HS-5 (cell line): ENCODE results near the gene TRIM31.

Experiments used
- DNase-seq: peaks from one replicate; pipeline ENCODE4 v3.0.0-alpha.2; 2012; ENCODE audit warnings: low read depth

The TRIM31 gene

GRCh38 chr6:30113841-30114240 is 951 bp upstream of the TRIM31 start:
- DNase-seq = no peak

DNA sequence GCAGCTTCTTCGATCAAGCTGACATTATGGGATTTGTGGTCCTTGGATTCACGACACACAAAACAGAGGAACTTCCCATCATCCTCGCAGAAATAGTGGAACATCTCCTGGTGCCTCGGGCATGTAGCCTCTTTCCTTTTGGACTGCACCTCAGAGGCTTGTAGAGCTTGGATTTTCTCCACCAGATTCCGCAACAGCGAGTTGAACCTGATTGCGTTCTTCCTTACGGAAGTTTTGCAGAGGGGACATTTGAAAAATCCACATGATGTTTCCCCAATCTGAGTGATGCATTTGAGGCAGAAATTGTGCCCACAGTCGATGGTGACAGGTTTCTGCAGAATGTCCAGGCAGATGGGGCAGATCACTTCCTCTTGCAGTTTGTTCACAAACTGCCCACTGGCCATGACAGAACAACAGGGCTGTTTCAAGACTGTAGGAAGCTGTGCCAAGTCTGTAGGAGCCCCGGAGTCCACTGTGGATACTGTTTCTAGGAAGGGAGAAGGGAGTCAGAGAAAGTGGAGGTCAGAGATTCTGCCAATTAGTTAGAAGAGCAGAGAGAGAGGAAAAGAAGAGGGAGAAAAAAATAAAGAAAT is 392 bp downstream of the TRIM31 start:
- DNase-seq = no peak

- DNase-seq = no peak
Measured at GRCh38 chr6:30111266-30111856, 1.5 kb downstream of the TRIM31 start.

GRCh38 chr6:30104661-30105060 is 8.2 kb downstream of the TRIM31 start:
- DNase-seq = no peak

- DNase-seq = no peak
Measured at GRCh38 chr6:30103872-30104179, 9.1 kb downstream of the TRIM31 start.

- DNase-seq = peak; percentile 71
Measured at GRCh38 chr6:30102970-30103871, 9.7 kb downstream of the TRIM31 start.

DNA sequence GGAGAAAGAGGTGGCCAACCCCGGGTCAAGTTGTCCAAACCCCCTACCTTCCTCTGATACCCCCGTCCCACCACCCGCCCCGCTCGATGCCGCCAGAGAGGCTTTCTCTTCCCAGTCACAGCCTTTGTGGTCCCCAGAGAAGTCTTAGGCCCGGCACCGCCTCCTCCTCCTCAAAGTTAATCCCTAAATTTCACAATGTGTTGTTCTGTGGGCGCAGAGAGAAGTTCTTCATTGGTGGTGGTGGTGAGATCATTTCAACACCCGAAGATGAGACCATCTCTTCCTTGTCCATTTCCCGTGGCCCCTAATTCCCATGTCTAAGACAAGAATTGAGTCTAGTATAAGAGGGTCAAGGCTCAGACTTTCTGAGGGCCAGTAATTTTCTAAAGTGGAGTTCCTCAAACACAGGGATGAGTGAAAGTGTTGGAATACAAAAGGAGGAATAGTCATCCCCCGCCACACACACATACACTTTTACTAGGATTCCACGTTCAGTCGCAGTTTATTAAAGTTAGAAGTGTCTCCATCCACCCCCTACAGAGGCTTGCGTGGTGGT is 10.4 kb downstream of the TRIM31 start:
- no peak for DNase-seq

- peak; percentile 63 for DNase-seq
Measured at GRCh38 chr6:30101444-30102413, 11.2 kb downstream of the TRIM31 start.

DNA sequence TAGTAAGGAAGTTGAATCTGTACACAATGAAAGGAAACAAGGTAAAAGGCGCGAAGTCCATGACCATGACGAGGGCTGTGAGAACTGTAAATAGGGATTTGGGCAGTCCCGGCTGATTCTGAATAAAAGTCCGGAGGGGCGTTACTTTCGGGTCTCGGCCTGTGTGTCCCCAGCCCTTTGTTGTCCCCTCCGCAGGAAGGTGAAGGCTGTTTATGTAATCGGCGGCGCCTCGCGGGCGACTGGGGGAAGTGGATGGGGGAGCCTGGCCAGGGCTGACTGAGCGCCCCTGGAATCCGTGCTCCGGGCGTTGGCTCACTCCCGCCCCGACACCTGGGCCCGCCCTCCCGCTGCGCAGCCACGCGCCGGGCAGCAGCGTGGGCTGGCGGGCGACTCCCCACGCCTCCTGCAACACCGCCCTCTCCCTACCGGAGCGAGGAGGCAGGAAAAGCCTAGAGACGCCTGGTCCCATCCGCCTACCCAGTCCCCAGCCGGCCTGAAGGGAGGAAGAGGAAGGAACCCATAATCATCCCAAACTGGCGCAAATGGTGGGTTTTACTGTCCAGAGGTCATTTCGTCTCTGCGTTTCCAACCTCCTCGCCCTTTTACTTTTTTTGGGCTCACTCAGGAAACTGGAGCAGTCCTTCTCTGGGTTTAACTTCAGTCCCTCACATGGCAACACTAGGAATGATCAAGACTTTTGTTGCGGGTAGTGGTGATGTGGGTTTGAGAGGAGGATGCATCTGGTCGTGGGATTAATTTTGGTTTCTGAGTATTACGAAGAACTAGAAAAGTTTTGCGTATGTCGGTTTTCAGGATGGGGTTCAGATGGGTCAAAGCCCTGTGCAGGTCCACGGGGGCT is 12.1 kb downstream of the TRIM31 start:
- DNase-seq = no peak

DNA sequence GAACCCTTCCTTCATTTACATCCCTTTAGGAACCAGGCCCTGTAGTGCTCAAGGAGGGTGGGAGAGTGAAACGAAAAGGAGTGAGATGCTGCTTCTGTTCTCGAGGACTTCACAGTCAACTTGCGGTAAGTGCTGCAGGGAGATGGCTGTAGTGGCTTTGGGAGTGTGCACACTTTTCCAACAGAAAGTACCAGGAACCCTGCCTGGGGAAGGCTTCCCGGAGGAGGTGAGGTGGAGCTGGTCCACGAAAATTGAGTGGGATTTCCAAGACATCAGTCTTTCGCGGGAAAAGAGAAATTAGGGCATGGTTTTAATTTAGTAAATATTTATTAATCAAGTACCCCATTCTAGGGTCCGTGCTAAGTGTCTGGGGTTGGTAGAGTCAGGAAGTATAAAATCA is 12.7 kb downstream of the TRIM31 start:
- DNase-seq = no peak

GRCh38 chr6:30097902-30098768 is 14.8 kb downstream of the TRIM31 start:
- no peak for DNase-seq

- DNase-seq = no peak
Measured at GRCh38 chr6:30096829-30097228, 16.1 kb downstream of the TRIM31 start.

GRCh38 chr6:30093951-30094661 is 18.8 kb downstream of the TRIM31 start:
- no peak for DNase-seq

DNA sequence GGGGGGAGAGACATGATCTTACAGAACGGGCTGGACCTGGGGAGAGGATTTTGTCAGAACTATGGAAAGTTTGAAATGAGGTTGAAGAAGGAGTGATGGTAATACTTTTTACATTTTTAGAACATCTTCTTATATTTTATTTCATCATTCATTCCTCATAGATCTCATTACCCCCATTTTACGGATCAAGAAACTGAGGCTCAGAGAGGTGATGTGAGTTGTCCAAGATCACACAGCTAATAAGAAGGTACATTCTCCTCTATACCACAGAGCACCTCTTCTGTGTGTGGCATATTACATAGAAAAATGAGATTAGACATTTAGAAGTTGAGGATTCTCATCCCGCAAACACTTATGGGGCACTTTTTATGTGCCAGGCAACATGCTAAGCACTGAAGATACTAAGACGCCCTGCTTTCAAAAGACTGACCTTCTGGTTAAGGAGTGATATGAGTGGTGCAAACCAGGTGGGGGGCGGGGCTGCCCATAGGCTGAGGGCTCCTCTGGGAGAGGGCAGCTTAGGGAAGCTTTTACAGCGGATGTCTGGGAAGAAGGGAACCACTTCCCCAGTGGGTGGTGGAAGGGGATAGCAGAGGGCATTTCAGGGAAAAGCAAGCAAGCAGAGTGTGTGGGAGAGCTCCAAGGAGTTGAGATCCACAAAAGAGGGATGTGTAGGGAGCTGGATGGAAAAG is 19.9 kb downstream of the TRIM31 start:
- DNase-seq = no peak

- peak; percentile 57 for DNase-seq
Measured at GRCh38 chr6:30091577-30092381, 21.1 kb downstream of the TRIM31 start.

DNA sequence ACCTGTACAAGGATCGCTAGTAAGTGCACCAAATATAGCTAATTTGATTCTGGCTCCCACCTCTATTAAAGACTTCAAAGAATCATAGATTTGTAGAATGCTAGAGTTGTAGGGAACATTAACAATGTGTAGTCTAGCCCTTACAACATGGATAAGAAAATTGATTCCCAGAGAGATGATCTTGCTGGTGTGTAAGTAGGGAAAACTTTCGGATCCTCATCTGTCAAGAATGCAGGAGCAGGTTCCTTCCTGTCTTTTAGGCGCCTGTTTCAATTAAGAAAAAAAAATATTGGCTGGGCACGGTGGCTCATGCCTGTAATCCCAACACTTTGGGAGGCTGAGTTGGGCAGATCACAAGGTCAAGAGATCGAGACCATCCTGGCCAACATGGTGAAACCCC is 25.0 kb downstream of the TRIM31 start:
- no peak for DNase-seq

GRCh38 chr6:30077218-30077617 is 35.7 kb downstream of the TRIM31 start:
- no peak for DNase-seq
